ENCODE results near the gene FAM161B. TPM values are rescaled to one million over a fixed set of nuclear protein-coding genes. Genes with fewer than 3 reads are reported as not detected.
"Not testable (repeated sequence)": the region's sequence is repeated elsewhere in the genome, so short reads cannot be mapped to it uniquely, and the experiment has no call there.

The FAM161B gene, protein sequence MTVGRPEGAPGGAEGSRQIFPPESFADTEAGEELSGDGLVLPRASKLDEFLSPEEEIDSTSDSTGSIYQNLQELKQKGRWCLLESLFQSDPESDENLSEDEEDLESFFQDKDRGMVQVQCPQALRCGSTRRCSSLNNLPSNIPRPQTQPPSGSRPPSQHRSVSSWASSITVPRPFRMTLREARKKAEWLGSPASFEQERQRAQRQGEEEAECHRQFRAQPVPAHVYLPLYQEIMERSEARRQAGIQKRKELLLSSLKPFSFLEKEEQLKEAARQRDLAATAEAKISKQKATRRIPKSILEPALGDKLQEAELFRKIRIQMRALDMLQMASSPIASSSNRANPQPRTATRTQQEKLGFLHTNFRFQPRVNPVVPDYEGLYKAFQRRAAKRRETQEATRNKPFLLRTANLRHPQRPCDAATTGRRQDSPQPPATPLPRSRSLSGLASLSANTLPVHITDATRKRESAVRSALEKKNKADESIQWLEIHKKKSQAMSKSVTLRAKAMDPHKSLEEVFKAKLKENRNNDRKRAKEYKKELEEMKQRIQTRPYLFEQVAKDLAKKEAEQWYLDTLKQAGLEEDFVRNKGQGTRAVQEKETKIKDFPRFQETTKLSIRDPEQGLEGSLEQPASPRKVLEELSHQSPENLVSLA
- 4.1 and 5.8 TPM in 2 replicates for total RNA-seq (2014; rRNA removed; shearing (Covaris generic); ENCODE audit: low replicate concordance)

DNA sequence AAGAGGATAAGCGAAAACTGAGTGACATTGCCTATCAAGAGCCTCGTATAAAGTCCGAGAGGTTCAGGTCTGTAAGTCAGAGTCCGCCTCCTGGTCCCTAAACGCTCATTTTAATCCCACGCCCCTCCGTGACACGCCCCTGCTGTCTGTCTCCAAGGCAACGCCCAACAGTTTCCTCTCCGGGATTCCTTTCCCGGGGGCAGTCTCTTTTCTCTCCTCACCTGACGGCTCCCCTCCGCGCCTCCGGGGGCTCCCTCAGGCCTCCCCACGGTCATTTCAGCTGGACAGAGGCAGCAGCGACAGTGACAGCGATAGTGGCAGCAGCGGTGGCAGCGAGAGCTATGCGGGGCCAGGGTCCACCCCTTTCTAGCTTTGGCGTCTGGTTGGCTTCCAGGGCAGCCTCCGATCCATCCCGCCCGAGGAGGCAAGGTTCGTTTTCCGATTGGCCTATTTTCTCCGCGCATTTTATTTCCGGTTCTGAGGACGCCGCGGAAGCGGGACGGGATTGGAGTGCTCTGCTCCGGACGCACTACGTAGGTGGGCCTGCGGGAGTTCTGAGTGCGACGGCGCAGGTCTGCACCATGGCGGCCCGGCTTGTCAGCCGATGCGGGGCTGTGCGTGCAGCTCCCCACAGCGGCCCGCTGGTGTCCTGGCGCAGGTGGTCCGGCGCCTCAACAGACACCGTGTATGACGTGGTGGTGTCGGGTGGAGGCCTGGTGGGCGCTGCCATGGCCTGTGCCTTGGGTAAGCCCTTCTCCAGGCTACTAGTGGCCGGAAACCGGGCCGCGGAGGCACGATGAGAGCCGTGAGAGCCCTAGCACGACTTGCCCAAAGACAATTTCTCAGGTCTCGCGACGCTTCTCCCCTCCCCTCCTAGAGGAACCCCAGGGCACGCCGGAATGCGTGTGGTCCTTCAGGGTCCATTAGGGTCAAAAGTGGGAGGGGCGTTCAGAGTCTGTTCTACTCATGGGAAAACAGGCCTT, at the start of gene FAM161B, which contains the start of gene COQ6:
Gene FAM161B (minus strand): TSS at position 343 of the 983 bp plus-strand sequence. CDS start 68 bp downstream, at position 275.
Gene COQ6 (plus strand): TSS at position 551 of the 983 bp plus-strand sequence. CDS start 31 bp downstream, at position 582.
- peak within 1 kb of the TSS; percentile 76 for H3K9ac ChIP-seq (ENCODE audit: low read length)
- DNase-seq = peak; percentile 100
- H3K4me1 ChIP-seq (ENCODE audit: low read length) = peaks cover 21% of the 10 kb centered on the region
- peak within 1 kb of the TSS; percentile 60 for H3K27ac ChIP-seq (ENCODE audit: low read length)
- peak within 1 kb of the TSS; percentile 96 for H2AFZ ChIP-seq (ENCODE audit: low read length)
- peaks cover 34% of the 10 kb centered on the region for H3K79me2 ChIP-seq (ENCODE audit: low read length)
- H3K9me3 ChIP-seq (ENCODE audit: low read length) = no peaks in the 10 kb centered on the region
- H4K20me1 ChIP-seq (ENCODE audit: insufficient read depth, low read depth, low read length) = no peaks in the 10 kb centered on the region
- peaks cover 14% of the 10 kb centered on the region; the same call in 1 of the 2 replicates for H3K36me3 ChIP-seq (ENCODE audit: insufficient read depth, low read length)
- peak within 1 kb of the TSS; percentile 77 for H3K4me2 ChIP-seq (ENCODE audit: low read depth, low read length, poor library complexity, severe bottlenecking)
- H3K4me3 ChIP-seq (ENCODE audit: low read length) = peak within 1 kb of the TSS; percentile 88
- no peaks in the 10 kb centered on the region for H3K9me2 ChIP-seq (replicated peaks; ENCODE audit: insufficient read depth, low read length)
- no peaks in the 10 kb centered on the region for H3K27me3 ChIP-seq (ENCODE audit: low read length)

DNA sequence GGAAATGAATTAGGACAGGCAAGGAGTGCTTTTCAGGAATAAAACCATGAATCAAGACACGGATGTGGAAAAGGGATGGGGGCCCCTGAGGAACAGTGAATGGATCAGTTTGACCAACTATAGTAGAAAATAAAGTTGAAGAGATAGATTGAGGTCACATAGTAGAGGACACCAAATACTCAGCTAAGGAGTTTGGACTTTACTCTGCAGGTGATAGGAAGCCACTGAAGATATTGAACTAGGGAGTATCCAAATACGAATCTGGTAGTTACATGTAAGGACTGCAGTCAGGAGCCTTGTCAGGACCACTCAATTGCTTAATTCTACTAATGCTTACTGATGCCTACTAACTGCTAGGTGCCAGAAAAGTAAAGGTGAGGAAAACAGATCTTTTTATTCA, 48.8 kb upstream of the FAM161B start:
- Histone ChIP-seq H3K9me2 (replicated peaks; ENCODE audit: insufficient read depth, low read length) (no peaks in the 10 kb centered on the region), H2AFZ (ENCODE audit: low read length) (no peak overlapping the region), H3K4me3 (ENCODE audit: low read length) (no peak overlapping the region), H4K20me1 (ENCODE audit: insufficient read depth, low read depth, low read length) (no peaks in the 10 kb centered on the region), H3K79me2 (ENCODE audit: low read length) (no peaks in the 10 kb centered on the region), H3K27ac (ENCODE audit: low read length) (no peak overlapping the region), H3K4me2 (ENCODE audit: low read depth, low read length, poor library complexity, severe bottlenecking) (no peak overlapping the region), H3K36me3 (ENCODE audit: insufficient read depth, low read length) (peaks cover 5% of the 10 kb centered on the region; the same call in 1 of the 2 replicates), H3K4me1 (ENCODE audit: low read length) (no peaks in the 10 kb centered on the region), H3K27me3 (ENCODE audit: low read length) (no peaks in the 10 kb centered on the region), H3K9ac (ENCODE audit: low read length) (no peak overlapping the region), H3K9me3 (ENCODE audit: low read length) (no peaks in the 10 kb centered on the region)
- no peak for DNase-seq

DNA sequence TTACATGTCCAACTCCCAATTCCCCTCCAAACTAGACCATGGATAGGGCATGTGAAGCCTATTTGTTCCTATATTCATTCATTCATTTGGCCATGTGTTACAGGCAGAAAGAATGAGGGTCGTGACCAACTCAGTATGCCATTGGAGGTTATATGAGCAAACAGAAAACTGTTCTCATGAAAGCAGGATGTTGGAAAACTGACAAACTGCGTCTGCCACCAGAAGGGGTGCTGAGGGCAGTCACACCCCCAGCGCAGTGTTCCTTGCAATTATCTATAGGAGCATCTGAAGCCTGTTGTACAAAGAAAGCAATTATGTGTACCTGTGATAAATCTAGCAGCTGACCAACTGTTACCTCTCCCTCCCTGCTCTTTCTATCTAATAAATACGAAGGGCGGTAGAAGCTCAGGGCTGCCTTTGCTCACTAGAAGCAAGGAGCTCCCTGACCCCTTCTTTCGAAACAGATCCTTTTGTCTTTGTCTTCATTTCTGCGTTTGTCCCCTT, 48.1 kb upstream of the FAM161B start:
- H3K9me3 ChIP-seq (ENCODE audit: low read length) = no peaks in the 10 kb centered on the region
- no peak for DNase-seq

DNA sequence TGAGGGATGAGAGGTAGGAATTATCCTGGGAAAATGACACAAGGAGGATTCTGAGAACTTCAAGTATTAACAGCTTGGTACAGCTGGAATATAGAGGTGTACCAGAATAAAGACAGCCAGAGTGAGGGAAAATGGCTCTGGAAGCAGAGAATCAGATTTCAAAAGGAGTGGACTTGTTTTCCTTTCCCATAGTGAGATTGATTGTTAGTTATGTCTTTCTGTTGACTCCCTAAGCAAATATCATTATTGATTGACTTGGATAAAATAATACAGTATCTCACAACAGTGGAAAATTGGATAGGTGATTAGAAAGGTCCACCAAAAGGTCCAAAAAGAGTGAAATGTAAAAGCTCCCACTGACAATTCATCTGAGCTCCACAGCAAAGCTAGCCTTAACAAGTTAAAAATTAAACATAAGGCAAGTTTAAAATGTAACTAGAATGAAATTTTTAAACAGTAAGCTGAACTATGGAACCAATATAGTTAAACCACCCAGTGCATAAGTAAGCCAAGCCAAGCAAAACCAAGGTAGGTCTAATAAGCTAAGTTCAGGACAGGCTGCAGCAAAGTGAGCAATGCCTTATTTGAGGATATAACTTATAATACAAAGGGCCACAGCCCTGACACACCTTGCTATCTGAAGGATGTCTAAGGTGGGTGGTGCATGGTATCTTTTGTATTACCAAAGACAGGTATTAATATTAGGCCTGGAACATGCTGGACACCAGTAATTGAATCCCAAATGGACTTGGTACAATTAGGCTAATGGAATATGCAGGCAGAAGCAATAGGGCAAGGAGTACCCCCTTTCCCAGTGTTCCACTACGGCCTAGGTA, 47.4 kb upstream of the FAM161B start:
- Histone ChIP-seq H3K4me2 (ENCODE audit: low read depth, low read length, poor library complexity, severe bottlenecking) (no peak overlapping the region), H3K27me3 (ENCODE audit: low read length) (no peaks in the 10 kb centered on the region), H3K4me3 (ENCODE audit: low read length) (no peak overlapping the region), H3K9me3 (ENCODE audit: low read length) (no peaks in the 10 kb centered on the region), H2AFZ (ENCODE audit: low read length) (no peak overlapping the region), H3K27ac (ENCODE audit: low read length) (no peak overlapping the region), H4K20me1 (ENCODE audit: insufficient read depth, low read depth, low read length) (no peaks in the 10 kb centered on the region), H3K4me1 (ENCODE audit: low read length) (no peaks in the 10 kb centered on the region), H3K9ac (ENCODE audit: low read length) (no peak overlapping the region), H3K36me3 (ENCODE audit: insufficient read depth, low read length) (peaks cover 5% of the 10 kb centered on the region; the same call in 1 of the 2 replicates), H3K9me2 (replicated peaks; ENCODE audit: insufficient read depth, low read length) (no peaks in the 10 kb centered on the region), H3K79me2 (ENCODE audit: low read length) (no peaks in the 10 kb centered on the region)
- no peak for DNase-seq

More for the DNA sequence above, 48.1 kb upstream of the FAM161B start:
- Histone ChIP-seq H3K4me1 (ENCODE audit: low read length) (no peaks in the 10 kb centered on the region), H2AFZ (ENCODE audit: low read length) (no peak overlapping the region), H4K20me1 (ENCODE audit: insufficient read depth, low read depth, low read length) (no peaks in the 10 kb centered on the region), H3K27me3 (ENCODE audit: low read length) (no peaks in the 10 kb centered on the region), H3K9ac (ENCODE audit: low read length) (no peak overlapping the region), H3K4me2 (ENCODE audit: low read depth, low read length, poor library complexity, severe bottlenecking) (no peak overlapping the region), H3K27ac (ENCODE audit: low read length) (no peak overlapping the region), H3K9me2 (replicated peaks; ENCODE audit: insufficient read depth, low read length) (no peaks in the 10 kb centered on the region), H3K79me2 (ENCODE audit: low read length) (no peaks in the 10 kb centered on the region), H3K36me3 (ENCODE audit: insufficient read depth, low read length) (peaks cover 5% of the 10 kb centered on the region; the same call in 1 of the 2 replicates), H3K4me3 (ENCODE audit: low read length) (no peak overlapping the region)

DNA sequence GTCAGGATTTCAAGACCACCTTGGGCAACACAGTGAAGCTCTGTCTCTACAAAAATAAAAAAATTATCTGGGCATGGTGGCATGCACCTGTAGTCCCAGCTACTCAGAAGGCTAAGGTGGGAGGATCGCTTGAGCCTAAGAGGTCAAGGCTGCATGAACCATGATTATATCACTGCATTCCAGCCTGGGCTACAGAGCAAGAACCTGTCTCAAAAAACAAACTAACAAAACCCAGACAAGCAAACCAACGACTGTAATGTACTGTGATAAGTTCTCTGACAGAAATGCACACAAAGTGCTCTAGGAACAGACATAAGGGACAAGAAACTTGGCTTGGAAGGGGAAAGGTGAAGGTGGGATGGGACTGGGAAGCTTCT, 46.8 kb upstream of the FAM161B start:
- Histone ChIP-seq H3K27me3 (ENCODE audit: low read length) (no peaks in the 10 kb centered on the region), H3K79me2 (ENCODE audit: low read length) (no peaks in the 10 kb centered on the region), H2AFZ (ENCODE audit: low read length) (no peak overlapping the region), H3K9me3 (ENCODE audit: low read length) (no peaks in the 10 kb centered on the region), H3K4me3 (ENCODE audit: low read length) (no peak overlapping the region), H3K9me2 (replicated peaks; ENCODE audit: insufficient read depth, low read length) (no peaks in the 10 kb centered on the region), H3K4me1 (ENCODE audit: low read length) (no peaks in the 10 kb centered on the region), H3K27ac (ENCODE audit: low read length) (no peak overlapping the region), H3K9ac (ENCODE audit: low read length) (no peak overlapping the region), H3K4me2 (ENCODE audit: low read depth, low read length, poor library complexity, severe bottlenecking) (no peak overlapping the region), H3K36me3 (ENCODE audit: insufficient read depth, low read length) (peaks cover 5% of the 10 kb centered on the region; the same call in 1 of the 2 replicates), H4K20me1 (ENCODE audit: insufficient read depth, low read depth, low read length) (no peaks in the 10 kb centered on the region)
- DNase-seq = no peak

DNA sequence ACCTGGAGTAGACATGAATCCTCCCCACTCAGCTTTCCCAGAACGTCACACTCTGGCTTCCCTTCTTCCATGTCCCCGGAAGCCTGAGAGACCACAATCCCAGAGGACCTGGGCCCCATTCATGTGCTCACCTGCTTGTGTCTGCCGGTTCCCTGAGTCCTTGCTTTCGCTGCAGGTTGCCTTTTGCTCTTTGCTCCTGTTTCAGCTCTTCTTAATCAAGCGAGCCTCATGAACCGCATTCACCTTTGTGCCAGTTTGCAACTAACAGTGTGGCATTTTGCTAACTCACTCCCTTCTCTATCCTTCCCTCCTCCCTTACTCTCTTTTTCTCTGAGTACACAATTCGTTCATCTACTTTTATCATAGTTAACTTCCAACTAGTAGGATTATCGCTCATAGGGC, 46.1 kb upstream of the FAM161B start:
- no peak overlapping the region for H3K9ac ChIP-seq (ENCODE audit: low read length)

DNA sequence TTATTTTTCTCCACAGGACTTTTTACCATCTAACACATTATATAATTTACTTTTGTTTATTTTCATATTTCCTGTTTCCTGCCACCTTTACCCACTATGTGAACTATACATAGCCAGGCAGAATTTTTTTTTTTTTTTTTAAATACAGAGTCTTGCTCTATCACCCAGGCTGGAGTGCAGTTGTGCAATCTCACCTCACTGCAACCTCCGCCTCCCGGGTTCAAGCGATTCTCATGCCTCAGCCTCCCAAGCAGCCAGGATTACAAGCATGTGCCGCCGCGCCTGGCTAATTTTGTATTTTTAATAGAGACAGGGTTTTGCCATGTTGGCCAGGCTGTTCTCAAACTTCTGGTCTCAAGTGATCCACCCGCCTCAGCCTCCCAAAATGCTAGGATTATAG, 45.0 kb upstream of the FAM161B start:
- H3K4me2 ChIP-seq (ENCODE audit: low read depth, low read length, poor library complexity, severe bottlenecking); H3K9me2 ChIP-seq (replicated peaks; ENCODE audit: insufficient read depth, low read length); H4K20me1 ChIP-seq (ENCODE audit: insufficient read depth, low read depth, low read length); H3K79me2 ChIP-seq (ENCODE audit: low read length); H3K4me1 ChIP-seq (ENCODE audit: low read length); DNase-seq; H3K9ac ChIP-seq (ENCODE audit: low read length); H3K4me3 ChIP-seq (ENCODE audit: low read length); H3K36me3 ChIP-seq (ENCODE audit: insufficient read depth, low read length); H2AFZ ChIP-seq (ENCODE audit: low read length); H3K27me3 ChIP-seq (ENCODE audit: low read length); H3K27ac ChIP-seq (ENCODE audit: low read length); H3K9me3 ChIP-seq (ENCODE audit: low read length): not testable (repeated sequence)

More for the DNA sequence above, 46.1 kb upstream of the FAM161B start:
- Histone ChIP-seq H3K9me3 (ENCODE audit: low read length) (no peaks in the 10 kb centered on the region), H3K27me3 (ENCODE audit: low read length) (no peaks in the 10 kb centered on the region), H3K4me1 (ENCODE audit: low read length) (no peaks in the 10 kb centered on the region), H3K27ac (ENCODE audit: low read length) (no peak overlapping the region), H3K4me2 (ENCODE audit: low read depth, low read length, poor library complexity, severe bottlenecking) (no peak overlapping the region), H3K9me2 (replicated peaks; ENCODE audit: insufficient read depth, low read length) (no peaks in the 10 kb centered on the region), H2AFZ (ENCODE audit: low read length) (no peak overlapping the region), H3K4me3 (ENCODE audit: low read length) (no peak overlapping the region), H3K36me3 (ENCODE audit: insufficient read depth, low read length) (peaks cover 5% of the 10 kb centered on the region; the same call in 1 of the 2 replicates), H4K20me1 (ENCODE audit: insufficient read depth, low read depth, low read length) (no peaks in the 10 kb centered on the region), H3K79me2 (ENCODE audit: low read length) (no peaks in the 10 kb centered on the region)
- DNase-seq = no peak
